ENCODE measurements around the gene PPT1. TPM values are rescaled to one million over a fixed set of nuclear protein-coding genes. Genes with fewer than 3 reads are reported as not detected.

PPT1 gene
- total RNA-seq, 2 donors from 2014 or later, result 86.2 to 126 TPM

- H3K4me1 ChIP-seq (replicated peaks), result no peaks in the 10 kb centered on the region
- 89% methylated on average over 3 of the region's 3 CpGs for WGBS
Observed at GRCh38 chr1:40050863-40051262, 46.2 kb downstream of the PPT1 start.

GRCh38 chr1:40049725-40050124, 47.3 kb downstream of the PPT1 start:
- intact Hi-C loops (cut with DNase I), result no loop called here
- WGBS, result 20% methylated on average over 2 of the region's 2 CpGs
- TF ChIP-seq POLR2A (IDR thresholded peaks at IDR 0.05) (no peak), CTCF (IDR thresholded peaks at IDR 0.05) (no peak), POLR2AphosphoS5 (IDR thresholded peaks at IDR 0.05) (no peak)
- H3K9me3 ChIP-seq, result no peaks in the 10 kb centered on the region
- no peak overlapping the region for H3K27ac ChIP-seq
- no peak overlapping the region for H3K4me3 ChIP-seq
- H3K36me3 ChIP-seq, result no peaks in the 10 kb centered on the region
- no peaks in the 10 kb centered on the region for H3K27me3 ChIP-seq (replicated peaks; ENCODE audit: insufficient read depth)
- H3K4me1 ChIP-seq (replicated peaks), result no peaks in the 10 kb centered on the region
- no peak for DNase-seq (ENCODE audit: low spot score)

More at GRCh38 chr1:40050863-40051262, 46.2 kb downstream of the PPT1 start:
- H3K4me3 ChIP-seq, result no peak overlapping the region
- H3K27ac ChIP-seq, result no peak overlapping the region
- H3K36me3 ChIP-seq, result no peaks in the 10 kb centered on the region
- no peaks in the 10 kb centered on the region for H3K9me3 ChIP-seq
- TF ChIP-seq CTCF (IDR thresholded peaks at IDR 0.05) (no peak), POLR2A (IDR thresholded peaks at IDR 0.05) (no peak), POLR2AphosphoS5 (IDR thresholded peaks at IDR 0.05) (no peak)
- intact Hi-C loops (cut with DNase I), result no loop called here
- no peak for DNase-seq (ENCODE audit: low spot score)
- no peaks in the 10 kb centered on the region for H3K27me3 ChIP-seq (replicated peaks; ENCODE audit: insufficient read depth)

- no peak for DNase-seq (ENCODE audit: low spot score)
- WGBS, result 82% methylated on average over 5 of the region's 5 CpGs
- H3K4me3 ChIP-seq, result no peak overlapping the region
- intact Hi-C loops (cut with DNase I), result no loop called here
- H3K4me1 ChIP-seq (replicated peaks), result no peaks in the 10 kb centered on the region
- H3K36me3 ChIP-seq, result no peaks in the 10 kb centered on the region
- TF ChIP-seq CTCF (IDR thresholded peaks at IDR 0.05), result no peak
- TF ChIP-seq POLR2A (IDR thresholded peaks at IDR 0.05), result no peak
- TF ChIP-seq POLR2AphosphoS5 (IDR thresholded peaks at IDR 0.05), result no peak
- H3K27me3 ChIP-seq (replicated peaks; ENCODE audit: insufficient read depth), result no peaks in the 10 kb centered on the region
- H3K9me3 ChIP-seq, result no peaks in the 10 kb centered on the region
- H3K27ac ChIP-seq, result no peak overlapping the region
Observed at GRCh38 chr1:40047769-40048168, 49.3 kb downstream of the PPT1 start.

- peaks cover 4% of the 10 kb centered on the region for H3K4me1 ChIP-seq (replicated peaks)
- no peak overlapping the region for H3K4me3 ChIP-seq
- no peaks in the 10 kb centered on the region for H3K9me3 ChIP-seq
- H3K36me3 ChIP-seq, result no peaks in the 10 kb centered on the region
- no peak overlapping the region for H3K27ac ChIP-seq
- no peaks in the 10 kb centered on the region for H3K27me3 ChIP-seq (replicated peaks; ENCODE audit: insufficient read depth)
- intact Hi-C loops (cut with DNase I), result no loop called here
- TF ChIP-seq CTCF (IDR thresholded peaks at IDR 0.05) (no peak), POLR2A (IDR thresholded peaks at IDR 0.05) (no peak), POLR2AphosphoS5 (IDR thresholded peaks at IDR 0.05) (no peak)
- DNase-seq (ENCODE audit: low spot score), result no peak
- WGBS, result 52% methylated on average over 2 of the region's 2 CpGs
Observed at GRCh38 chr1:40047276-40047675, 49.8 kb downstream of the PPT1 start.

- 100% methylated on average over 3 of the region's 3 CpGs for WGBS
Observed at GRCh38 chr1:40045766-40046165, 51.3 kb downstream of the PPT1 start.

More at GRCh38 chr1:40045766-40046165, 51.3 kb downstream of the PPT1 start:
- Histone ChIP-seq H3K27me3 (replicated peaks; ENCODE audit: insufficient read depth) (no peaks in the 10 kb centered on the region), H3K27ac (no peak overlapping the region), H3K4me1 (replicated peaks) (peaks cover 13% of the 10 kb centered on the region), H3K4me3 (no peak overlapping the region), H3K36me3 (no peaks in the 10 kb centered on the region), H3K9me3 (no peaks in the 10 kb centered on the region)
- intact Hi-C loops (cut with DNase I), result no loop called here
- DNase-seq (ENCODE audit: low spot score), result no peak
- TF ChIP-seq CTCF (IDR thresholded peaks at IDR 0.05), result no peak
- TF ChIP-seq POLR2AphosphoS5 (IDR thresholded peaks at IDR 0.05), result no peak

Measured in prostate gland (tissue), 2 donors.